K562 (cell line): Measurements from ENCODE around the gene NUCKS1. TPM values are rescaled to one million over a fixed set of nuclear protein-coding genes. Genes with fewer than 3 reads are reported as not detected.

Experiments
- ATAC-seq: fragments of 200-7000 bp; cut with Tn5 transposase; 3 replicates; pipeline ENCODE4 v1.9.1; 2020; ENCODE audit warnings: moderate library complexity
- BruUV-seq: library from RNA; stranded (reverse); fragments of 400-500 nt; replicated peaks from 2 replicates; lab custom pipeline; 2021; lab: Mats Ljungman, UMichigan
- CTCF ChIA-PET: fragments of 300-600 bp; formaldehyde crosslinking; extraction: SDS; loops from one replicate; lab custom pipeline; 2021; ENCODE audit warnings: low intra/inter-chr PET ratio; lab: Yijun Ruan, JAX
- POLR2A ChIA-PET: fragments of 300-600, 350-650 bp; sonication (Branson Sonifier 250); formaldehyde crosslinking; extraction: SDS; loops from one replicate; lab custom pipeline; 2021; ENCODE audit warnings: antibody characterized with exemption, inconsistent platforms; lab: Yijun Ruan, JAX
- DNase-seq, 4 experiments: peaks; one replicate each; pipeline versions ENCODE4 v3.0.0 to v3.0.0-alpha.2; 2011 to 2018; ENCODE audit warnings: low spot score in 3 of 4, mixed read lengths in 3 of 4; ENCODE audit errors: extremely low read depth in 1 of 4
- FAIRE-seq: peaks from 2 replicates; lab custom pipeline; 2011; peaks lifted over from hg19 to GRCh38; lab: Jason Lieb, UNC
- H2AFZ ChIP-seq: 2 replicates; pipeline ENCODE4 v1.6.0; 2011; ENCODE audit warnings: low read depth, low read length, control low read depth, inconsistent platforms
- H3K27ac ChIP-seq: fragments of 200-600 bp; 3 replicates; pipeline ENCODE4 v1.8.0; 2011; ENCODE audit warnings: low read depth, mild to moderate bottlenecking, control low read depth, inconsistent platforms, low read length, moderate library complexity, mixed read lengths; ENCODE audit errors: extremely low read depth
- H3K27me3 ChIP-seq, 2 experiments: fragments of 300-600 bp in 1 of 2; 2 replicates in 1 of 2; 3 replicates in 1 of 2; pipeline versions ENCODE4 v1.6.0 to v1.8.0; 2011; ENCODE audit warnings: inconsistent platforms in 2 of 2, low read length in 2 of 2, mild to moderate bottlenecking in 1 of 2, mixed read lengths in 1 of 2, moderate library complexity in 1 of 2; ENCODE audit not compliant: control insufficient read depth in 2 of 2, insufficient read depth in 2 of 2
- H3K36me3 ChIP-seq: fragments of 300-600 bp; 3 replicates; pipeline ENCODE4 v1.8.0; 2011; ENCODE audit warnings: mild to moderate bottlenecking, low read length, inconsistent platforms; ENCODE audit not compliant: control insufficient read depth, insufficient read depth
- H3K4me1 ChIP-seq, 2 experiments: fragments of 200-600 bp in 1 of 2; replicated peaks in 1 of 2; 2 replicates in 1 of 2; 3 replicates in 1 of 2; pipeline versions ENCODE4 v1.5.1 to v1.8.0; 2011; ENCODE audit warnings: inconsistent platforms in 2 of 2, low read length in 2 of 2, mild to moderate bottlenecking in 1 of 2, mixed read lengths in 1 of 2, moderate library complexity in 1 of 2; ENCODE audit not compliant: control insufficient read depth in 2 of 2, insufficient read depth in 2 of 2
- H3K4me2 ChIP-seq: 2 replicates; pipeline ENCODE4 v1.6.1; 2011; ENCODE audit warnings: low read length, control low read depth, inconsistent platforms, mixed read lengths; ENCODE audit not compliant: insufficient read depth
- H3K4me3 ChIP-seq: fragments of 200-600 bp; sonication (generic), shearing (Covaris generic); 2 replicates; pipeline ENCODE4 v1.5.1; 2016; ENCODE audit warnings: control low read depth, inconsistent platforms
- H3K79me2 ChIP-seq: fragments of 200-600 bp; 3 replicates; pipeline ENCODE4 v1.8.0; 2011; ENCODE audit warnings: low read length, inconsistent platforms; ENCODE audit not compliant: control insufficient read depth, insufficient read depth
- H3K9ac ChIP-seq, 2 experiments: 2 replicates each; pipeline versions ENCODE4 v1.6.0 to v1.6.1; 2011; ENCODE audit warnings: low read depth in 2 of 2, low read length in 2 of 2, control low read depth in 1 of 2, inconsistent platforms in 1 of 2, mild to moderate bottlenecking in 1 of 2, mixed read lengths in 1 of 2; ENCODE audit not compliant: insufficient read depth in 1 of 2
- H3K9me1 ChIP-seq: one replicate; pipeline ENCODE4 v1.6.0; 2011; ENCODE audit warnings: inconsistent platforms, mild to moderate bottlenecking, low read length, moderate library complexity; ENCODE audit not compliant: control insufficient read depth, insufficient read depth
- H3K9me3 ChIP-seq: replicated peaks from 2 replicates; pipeline ENCODE4 v1.5.1; 2011; ENCODE audit warnings: low read depth, low read length, inconsistent platforms; ENCODE audit not compliant: control insufficient read depth, insufficient read depth
- H4K20me1 ChIP-seq: replicated peaks from 2 replicates; pipeline ENCODE4 v1.6.1; 2011; ENCODE audit warnings: low read length, inconsistent platforms, mixed read lengths; ENCODE audit not compliant: control insufficient read depth, insufficient read depth
- OTX1 ChIP-seq: fragments of 450-650 bp; formaldehyde crosslinking; IDR thresholded peaks from 2 replicates; pipeline ENCODE4 v1.4.0; 2022; ENCODE audit warnings: mild to moderate bottlenecking
- PHB2 ChIP-seq: fragments of 450-650 bp; IDR thresholded peaks from 2 replicates; pipeline ENCODE4 v1.6.1; 2017; ENCODE audit warnings: low read depth
- SNAPC5 ChIP-seq: fragments of 250-450 bp; sonication (Bioruptor Pico); IDR thresholded peaks from 2 replicates; pipeline ENCODE4 v1.8.0; 2021; ENCODE audit warnings: moderate library complexity, mild to moderate bottlenecking, inconsistent platforms
- WGBS: fragments of 100-300 bp; shearing (Covaris generic); methylation state at CpG from one replicate; pipeline ENCODE4 v1.1.6; 2016; ENCODE audit warnings: low coverage, mixed read lengths; ENCODE audit not compliant: insufficient coverage; ENCODE audit errors: missing lambda C conversion rate; 5-methylcytosine and 5-hydroxymethylcytosine counted together
- in situ Hi-C: fragments of 300-500 bp; cut with MboI; formaldehyde crosslinking; loops from 4 replicates; pipeline ENCODE4 v1.15.0; 2018; ENCODE audit warnings: inconsistent platforms, mixed read lengths
- intact Hi-C: fragments of 100-400 bp; cut with micrococcal nuclease; formaldehyde crosslinking; loops from 2 replicates; pipeline ENCODE4 v1.14.2; 2022
- polyA plus RNA-seq, 8 experiments: library from polyadenylated mRNA; depleted of rRNA in 4 of 8; stranded (reverse) in 5 of 8; unstranded in 3 of 8; fragments of >200 nt; fragmentation: Nextera tagmentation in 2 of 8; fragmentation: Illumina TruSeq in 1 of 8; extraction: Ambion mirVana in 2 of 8; extraction: Trizol in 1 of 8; gene quantifications; 2 replicates each; pipeline versions ENCODE4 v1.2.1 to v1.2.3, GENCODE V29; 2011 to 2014; ENCODE audit warnings: inconsistent platforms in 1 of 8, missing spikeins in 1 of 8
- total RNA-seq, 7 experiments: library from RNA; depleted of rRNA in 6 of 7; stranded (reverse); fragments of >200 nt in 6 of 7; fragmentation: Illumina TruSeq in 2 of 7; extraction: Trizol in 2 of 7; gene quantifications; 2 replicates each; pipeline versions ENCODE4 v1.2.1 to v1.2.3, GENCODE V29; 2011 to 2021; ENCODE audit warnings: low replicate concordance in 1 of 7
- TF ChIP-seq, protein P1 (sequence below): fragments of 450-650 bp; IDR thresholded peaks from 2 replicates; pipeline ENCODE4 v1.6.1; 2017; ENCODE audit warnings: antibody characterized with exemption, mild to moderate bottlenecking

The NUCKS1 gene
- total and polyA plus RNA-seq, 9 of the 15 experiments (the other 6 are each of a cell fraction or from before 2014, with no cell fraction given) = 66.7 to 244 (median 149) TPM

DNA sequence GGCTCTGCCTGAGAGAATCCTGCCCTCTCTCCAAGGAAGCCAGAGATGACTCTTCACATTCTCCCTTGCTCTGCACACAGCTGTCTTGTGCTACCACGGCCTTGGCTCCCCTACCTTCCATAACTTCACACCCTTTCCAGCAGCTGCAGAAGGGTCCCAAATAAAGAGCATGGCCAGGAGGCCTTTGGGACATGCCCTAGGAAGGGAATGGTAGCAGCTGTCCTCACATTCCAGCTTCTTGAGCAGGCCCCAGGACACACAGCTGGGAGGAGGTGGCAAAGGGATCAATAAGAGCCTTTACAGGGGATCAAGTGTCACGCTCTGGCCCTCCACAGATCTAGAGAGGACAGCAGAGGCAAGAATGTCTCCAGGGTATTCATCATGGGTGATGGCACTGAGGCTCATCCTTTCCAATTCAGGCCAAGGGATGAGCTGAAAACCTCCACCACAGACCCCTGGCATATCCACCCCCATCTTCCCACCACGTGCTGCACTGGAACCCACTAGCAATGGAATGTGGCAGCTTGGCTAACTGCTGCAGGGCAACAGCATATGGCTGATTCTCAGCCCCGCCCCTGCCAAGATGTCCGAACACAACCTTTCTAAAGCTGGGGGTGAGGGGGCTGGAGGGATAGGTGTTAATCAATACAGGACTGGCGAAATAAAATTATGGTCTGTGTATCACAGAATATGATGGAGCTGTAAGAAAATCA, 43.1 kb upstream of the NUCKS1 start:
- no peak overlapping the region for H3K27ac ChIP-seq
- TF ChIP-seq, protein P1, sequence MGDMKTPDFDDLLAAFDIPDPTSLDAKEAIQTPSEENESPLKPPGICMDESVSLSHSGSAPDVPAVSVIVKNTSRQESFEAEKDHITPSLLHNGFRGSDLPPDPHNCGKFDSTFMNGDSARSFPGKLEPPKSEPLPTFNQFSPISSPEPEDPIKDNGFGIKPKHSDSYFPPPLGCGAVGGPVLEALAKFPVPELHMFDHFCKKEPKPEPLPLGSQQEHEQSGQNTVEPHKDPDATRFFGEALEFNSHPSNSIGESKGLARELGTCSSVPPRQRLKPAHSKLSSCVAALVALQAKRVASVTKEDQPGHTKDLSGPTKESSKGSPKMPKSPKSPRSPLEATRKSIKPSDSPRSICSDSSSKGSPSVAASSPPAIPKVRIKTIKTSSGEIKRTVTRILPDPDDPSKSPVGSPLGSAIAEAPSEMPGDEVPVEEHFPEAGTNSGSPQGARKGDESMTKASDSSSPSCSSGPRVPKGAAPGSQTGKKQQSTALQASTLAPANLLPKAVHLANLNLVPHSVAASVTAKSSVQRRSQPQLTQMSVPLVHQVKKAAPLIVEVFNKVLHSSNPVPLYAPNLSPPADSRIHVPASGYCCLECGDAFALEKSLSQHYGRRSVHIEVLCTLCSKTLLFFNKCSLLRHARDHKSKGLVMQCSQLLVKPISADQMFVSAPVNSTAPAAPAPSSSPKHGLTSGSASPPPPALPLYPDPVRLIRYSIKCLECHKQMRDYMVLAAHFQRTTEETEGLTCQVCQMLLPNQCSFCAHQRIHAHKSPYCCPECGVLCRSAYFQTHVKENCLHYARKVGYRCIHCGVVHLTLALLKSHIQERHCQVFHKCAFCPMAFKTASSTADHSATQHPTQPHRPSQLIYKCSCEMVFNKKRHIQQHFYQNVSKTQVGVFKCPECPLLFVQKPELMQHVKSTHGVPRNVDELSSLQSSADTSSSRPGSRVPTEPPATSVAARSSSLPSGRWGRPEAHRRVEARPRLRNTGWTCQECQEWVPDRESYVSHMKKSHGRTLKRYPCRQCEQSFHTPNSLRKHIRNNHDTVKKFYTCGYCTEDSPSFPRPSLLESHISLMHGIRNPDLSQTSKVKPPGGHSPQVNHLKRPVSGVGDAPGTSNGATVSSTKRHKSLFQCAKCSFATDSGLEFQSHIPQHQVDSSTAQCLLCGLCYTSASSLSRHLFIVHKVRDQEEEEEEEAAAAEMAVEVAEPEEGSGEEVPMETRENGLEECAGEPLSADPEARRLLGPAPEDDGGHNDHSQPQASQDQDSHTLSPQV = no peak
- TF ChIP-seq PHB2 = no peak
- TF ChIP-seq SNAPC5 (CRISPR knock-in tag) = no peak
- no peak for TF ChIP-seq OTX1 (CRISPR knock-in tag)
- H3K4me3 ChIP-seq = no peak overlapping the region
- ATAC-seq (no peak), DNase-seq (no peak), FAIRE-seq (no peak)
- WGBS = 46% methylated on average over 6 of the region's 6 CpGs
- no TSS peak for BruUV-seq
- no peak overlapping the region; a peak in 1 of 4 replicates for H3K9ac ChIP-seq
- intact Hi-C loops (no loop called here), in situ Hi-C loops (loop anchor here (5.0 kb wide), 2 partner anchors 134 to 319 kb away; no protein-coding TSS in a partner anchor)
- ChIA-PET CTCF (interaction anchor here (0.6 to 3.2 kb wide), 2 partner anchors 184 to 219 kb away, joined by 7 to 33 read pairs; no protein-coding TSS in a partner anchor), POLR2A (interaction anchor here (0.5 to 4.0 kb wide), 6 partner anchors 9 to 184 kb away, joined by 3 to 20 read pairs (median 3); no protein-coding TSS in a partner anchor)
- H3K9me3 ChIP-seq = no peaks in the 10 kb centered on the region
- 0 out of 2 replicates have a peak, but pooled peaks cover 6% of the 10 kb centered on the region for H4K20me1 ChIP-seq
- peaks cover under 1 to 4% of the 10 kb centered on the region in 2 experiments; a peak in 3 of 5 replicates for H3K4me1 ChIP-seq
- no peaks in the 10 kb centered on the region for H3K79me2 ChIP-seq
- no peaks in the 10 kb centered on the region for H3K27me3 ChIP-seq
- H3K36me3 ChIP-seq = peaks cover 60% of the 10 kb centered on the region
- no peak overlapping the region for H3K4me2 ChIP-seq
- H2AFZ ChIP-seq = no peak overlapping the region
- no peaks in the 10 kb centered on the region for H3K9me1 ChIP-seq
